Epithelial cell of proximal tubule (primary cell): ENCODE measurements around the gene LGALS16. TPM values are rescaled to one million over a fixed set of nuclear protein-coding genes. Genes with fewer than 3 reads are reported as not detected.
"Not testable (repeated sequence)": the region's sequence is repeated elsewhere in the genome, so short reads cannot be mapped to it uniquely, and the experiment has no call there.

ENCODE experiments used
- DNase-seq: peaks from one replicate; pipeline ENCODE4 v3.0.0-alpha.2; 2011; ENCODE audit warnings: low read depth
- H3K4me3 ChIP-seq: 2 replicates; pipeline ENCODE4 v1.5.1; 2011; ENCODE audit warnings: low read depth, mild to moderate bottlenecking, low read length
- total RNA-seq: library from RNA; depleted of rRNA; stranded (reverse); fragments of >200 nt; gene quantifications from 2 replicates; pipeline ENCODE4 v1.2.3, GENCODE V29; 2015
- TF ChIP-seq, protein P1 (sequence below): conservative IDR thresholded peaks from 2 replicates; pipeline ENCODE4 v1.5.1; 2012; ENCODE audit warnings: low read depth, mild to moderate bottlenecking, low read length

The LGALS16 gene
- total RNA-seq, 1 donor from 2014 or later: not detected

DNA sequence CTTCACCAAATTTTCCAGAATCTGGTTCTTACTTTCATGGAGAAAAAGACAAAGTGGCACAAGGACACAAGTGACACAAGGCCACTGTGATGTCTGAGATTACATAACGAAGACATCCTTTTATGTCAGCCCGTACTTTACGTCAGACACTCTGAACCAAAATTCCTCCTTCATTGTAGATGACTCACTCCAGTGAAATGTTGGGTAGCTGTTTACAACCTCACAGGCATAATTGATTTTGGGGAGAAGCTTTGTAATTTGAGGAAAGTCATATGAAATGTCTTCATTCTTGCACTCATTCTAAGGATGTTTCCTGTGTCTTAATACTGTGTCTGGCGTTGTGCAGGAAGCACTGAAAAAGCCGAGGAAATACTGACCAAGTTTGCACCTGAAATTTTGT lies 28.6 kb downstream of the LGALS16 start:
- TF ChIP-seq, protein P1, sequence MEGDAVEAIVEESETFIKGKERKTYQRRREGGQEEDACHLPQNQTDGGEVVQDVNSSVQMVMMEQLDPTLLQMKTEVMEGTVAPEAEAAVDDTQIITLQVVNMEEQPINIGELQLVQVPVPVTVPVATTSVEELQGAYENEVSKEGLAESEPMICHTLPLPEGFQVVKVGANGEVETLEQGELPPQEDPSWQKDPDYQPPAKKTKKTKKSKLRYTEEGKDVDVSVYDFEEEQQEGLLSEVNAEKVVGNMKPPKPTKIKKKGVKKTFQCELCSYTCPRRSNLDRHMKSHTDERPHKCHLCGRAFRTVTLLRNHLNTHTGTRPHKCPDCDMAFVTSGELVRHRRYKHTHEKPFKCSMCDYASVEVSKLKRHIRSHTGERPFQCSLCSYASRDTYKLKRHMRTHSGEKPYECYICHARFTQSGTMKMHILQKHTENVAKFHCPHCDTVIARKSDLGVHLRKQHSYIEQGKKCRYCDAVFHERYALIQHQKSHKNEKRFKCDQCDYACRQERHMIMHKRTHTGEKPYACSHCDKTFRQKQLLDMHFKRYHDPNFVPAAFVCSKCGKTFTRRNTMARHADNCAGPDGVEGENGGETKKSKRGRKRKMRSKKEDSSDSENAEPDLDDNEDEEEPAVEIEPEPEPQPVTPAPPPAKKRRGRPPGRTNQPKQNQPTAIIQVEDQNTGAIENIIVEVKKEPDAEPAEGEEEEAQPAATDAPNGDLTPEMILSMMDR: no peak
- H3K4me3 ChIP-seq: no peak overlapping the region
- no peak for DNase-seq

GRCh38 chr19:39686739-39687138 lies 31.0 kb downstream of the LGALS16 start:
- no peak for DNase-seq
- H3K4me3 ChIP-seq: no peak overlapping the region
- TF ChIP-seq, protein P1: no peak

GRCh38 chr19:39688637-39689036 lies 32.9 kb downstream of the LGALS16 start:
- not testable (repeated sequence) for H3K4me3 ChIP-seq, DNase-seq

DNA sequence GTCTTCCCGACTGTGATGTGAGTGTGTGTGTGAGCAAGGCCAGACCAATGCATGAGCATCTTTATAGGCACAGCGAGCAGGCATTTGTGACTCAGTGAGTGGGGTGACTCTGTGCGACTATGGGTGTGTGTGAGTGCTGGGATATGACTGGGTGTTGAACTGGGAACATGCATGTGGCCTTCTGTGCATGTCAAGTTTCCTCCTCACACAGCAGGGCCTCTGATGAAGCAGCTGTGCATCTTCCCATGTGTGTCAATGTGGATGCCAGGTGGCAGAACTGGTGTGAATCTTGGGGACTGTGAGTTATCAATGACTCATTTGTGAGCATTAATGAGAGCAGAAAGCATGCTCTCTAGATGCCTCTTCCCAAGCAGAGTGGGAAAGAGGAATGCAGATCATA lies 36.5 kb downstream of the LGALS16 start:
- TF ChIP-seq, protein P1: no peak
- no peak for DNase-seq

DNA sequence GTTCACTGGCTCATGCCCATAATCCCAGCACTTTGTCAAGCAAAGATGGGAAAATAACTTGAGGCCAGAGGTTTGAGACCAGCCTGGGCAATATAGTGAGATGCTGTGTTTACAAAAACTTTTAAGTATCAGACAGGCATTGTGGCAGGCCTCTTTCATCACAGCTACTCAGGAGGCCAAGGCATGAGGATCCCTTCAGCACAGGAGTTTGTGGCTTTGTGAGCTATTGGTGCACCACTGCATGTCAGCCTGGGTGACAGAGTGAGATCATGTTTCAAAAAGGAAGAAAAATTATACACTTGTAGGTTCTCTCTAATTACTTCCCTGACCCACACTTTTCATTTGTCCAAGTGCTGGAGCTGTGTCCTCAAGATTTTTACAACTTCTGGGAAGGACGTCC lies 37.1 kb downstream of the LGALS16 start:
- TF ChIP-seq, protein P1: no peak
- no peak overlapping the region for H3K4me3 ChIP-seq
- DNase-seq: no peak

More for the DNA sequence above, 36.5 kb downstream of the LGALS16 start:
- H3K4me3 ChIP-seq: no peak overlapping the region

GRCh38 chr19:39695759-39696158 lies 40.0 kb downstream of the LGALS16 start:
- H3K4me3 ChIP-seq: no peak overlapping the region
- TF ChIP-seq, protein P1: no peak
- DNase-seq: no peak

DNA sequence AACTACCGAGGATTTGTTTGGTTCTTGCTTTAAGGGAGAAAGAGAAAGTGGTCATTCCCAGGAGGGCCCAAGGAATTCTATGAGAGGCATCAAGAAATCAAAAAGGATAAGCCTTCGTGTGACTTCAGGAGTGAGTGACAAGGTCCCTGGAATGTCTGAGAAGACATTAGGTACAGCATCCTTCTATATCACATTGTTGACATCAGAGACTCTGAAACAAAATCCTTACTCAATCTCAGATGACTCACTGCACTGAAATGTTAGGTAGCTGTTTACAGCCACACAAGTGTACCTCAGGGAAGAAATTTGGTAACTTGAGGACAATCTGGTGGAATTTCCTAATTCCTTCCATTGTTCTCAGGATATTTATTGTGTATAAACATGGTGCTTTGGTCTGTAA lies 40.7 kb downstream of the LGALS16 start:
- no peak overlapping the region for H3K4me3 ChIP-seq
- DNase-seq: no peak
- TF ChIP-seq, protein P1: no peak

- no peak for DNase-seq
- no peak overlapping the region for H3K4me3 ChIP-seq
- TF ChIP-seq, protein P1: no peak
These were observed 42.8 kb downstream of the LGALS16 start for GRCh38 chr19:39698535-39698934.
